Effector CD4-positive, alpha-beta T cell (primary cell): ENCODE data around the gene QSOX2.
A peak's percentile ranks its signal among the peaks of the same experiment; 100 is the strongest.
"Not testable (repeated sequence)": the region's sequence is repeated elsewhere in the genome, so short reads cannot be mapped to it uniquely, and the experiment has no call there.

Experiments
- DNase-seq: peaks from one replicate; pipeline ENCODE4 v3.0.0-alpha.2; 2020

The QSOX2 gene

DNA sequence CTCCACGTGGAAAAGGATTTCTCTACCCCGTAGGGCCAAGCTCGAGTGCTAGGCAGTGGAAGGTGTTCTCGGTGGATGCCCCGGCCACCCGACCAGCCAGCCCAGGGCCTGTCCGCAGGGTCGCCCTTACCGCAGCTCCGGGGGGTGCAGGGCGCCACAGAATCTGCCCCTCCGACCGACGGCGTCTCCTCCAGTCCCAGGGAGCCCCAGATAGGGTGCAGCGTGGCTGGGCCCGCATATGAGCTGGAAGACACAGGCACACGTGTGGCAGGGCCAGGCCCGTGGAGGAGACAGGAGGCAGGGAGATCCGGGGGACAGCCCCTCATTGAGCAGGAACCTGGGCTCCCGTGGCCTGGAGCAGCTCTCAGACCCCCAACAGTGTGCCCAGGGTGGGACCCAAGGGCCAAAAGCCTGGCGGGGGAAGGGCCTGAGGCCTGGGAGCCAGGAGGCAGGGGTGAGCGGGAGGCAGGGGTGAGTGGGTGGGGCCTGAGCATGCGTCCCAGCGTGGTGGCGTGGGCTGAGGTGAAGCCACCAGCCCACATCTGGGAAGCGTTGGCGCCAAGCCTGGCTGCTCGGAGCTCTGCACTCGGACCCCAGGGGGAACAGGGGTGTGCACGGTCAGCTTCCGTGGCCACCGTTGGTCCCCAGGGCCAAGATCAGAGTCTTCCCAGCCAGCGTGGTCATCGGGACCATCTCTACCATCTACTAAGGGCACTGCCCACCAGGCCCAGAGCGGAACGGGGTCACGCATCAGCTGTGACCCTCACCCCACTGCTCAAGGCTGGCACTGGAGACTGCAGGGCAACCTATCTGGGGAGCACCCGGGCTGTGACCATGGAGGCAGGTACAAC, 36.0 kb upstream of the QSOX2 start:
- no peak for DNase-seq

DNA sequence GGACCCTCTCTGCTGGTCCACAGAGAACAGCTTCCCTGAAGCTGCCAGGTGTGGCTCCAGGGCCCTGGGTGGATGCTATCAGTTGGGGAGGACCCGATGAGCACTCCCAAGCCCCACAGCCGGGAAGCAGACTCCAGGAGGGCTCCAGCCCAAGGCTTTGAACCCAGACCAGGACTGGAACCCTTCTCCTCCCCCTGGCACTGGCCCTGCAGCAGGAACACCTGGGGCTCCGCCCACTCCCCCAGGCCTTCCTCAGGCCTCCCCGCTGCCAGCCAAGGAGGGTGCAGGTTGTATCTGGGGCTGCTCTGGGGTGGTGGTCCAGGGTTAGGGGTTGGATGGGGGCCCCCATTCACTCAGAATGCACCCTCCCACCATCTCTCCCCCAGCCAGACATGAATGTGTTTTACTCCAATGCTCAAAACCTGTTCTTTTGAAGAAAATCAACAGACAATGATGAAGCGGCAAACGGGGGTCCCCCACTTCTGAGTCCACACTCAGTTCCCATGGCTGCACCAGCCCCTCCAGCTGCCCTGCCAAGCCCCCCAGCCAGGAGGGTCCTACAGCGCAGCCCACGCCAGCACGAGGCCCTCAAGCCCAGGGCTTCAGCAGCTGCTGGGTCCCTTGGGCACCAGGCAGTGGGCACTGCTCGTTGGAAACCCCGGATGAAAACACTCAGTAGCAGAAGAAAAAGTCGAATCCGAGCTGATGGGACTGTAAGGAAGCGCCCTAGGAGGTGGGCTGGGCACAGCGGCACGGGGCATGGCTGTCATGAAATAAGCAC, 35.1 kb upstream of the QSOX2 start:
- DNase-seq = no peak

GRCh38 chr9:136279471-136279870, 33.9 kb upstream of the QSOX2 start:
- DNase-seq = no peak

- DNase-seq = no peak
These were observed 33.3 kb upstream of the QSOX2 start for GRCh38 chr9:136278894-136279293.

DNA sequence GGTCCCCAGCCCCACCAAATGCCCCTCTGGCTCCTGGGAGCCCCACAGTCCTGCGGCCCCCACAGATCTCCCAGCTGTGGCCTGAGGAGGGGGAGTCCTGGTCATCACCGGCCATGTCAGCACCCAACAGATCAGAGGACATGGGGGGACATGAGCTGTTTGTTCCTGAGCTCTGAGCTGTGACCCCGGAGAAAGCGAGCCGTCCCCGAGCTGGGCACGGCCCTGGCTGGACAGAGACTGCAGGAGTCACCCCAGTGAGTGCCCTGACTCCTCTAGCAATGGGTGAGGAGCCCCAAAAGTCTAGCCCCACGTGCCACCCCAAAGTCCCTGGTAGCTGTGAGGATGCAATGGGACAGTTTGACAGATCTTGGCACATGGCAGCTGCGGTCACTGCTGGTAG, 32.6 kb upstream of the QSOX2 start:
- no peak for DNase-seq

DNA sequence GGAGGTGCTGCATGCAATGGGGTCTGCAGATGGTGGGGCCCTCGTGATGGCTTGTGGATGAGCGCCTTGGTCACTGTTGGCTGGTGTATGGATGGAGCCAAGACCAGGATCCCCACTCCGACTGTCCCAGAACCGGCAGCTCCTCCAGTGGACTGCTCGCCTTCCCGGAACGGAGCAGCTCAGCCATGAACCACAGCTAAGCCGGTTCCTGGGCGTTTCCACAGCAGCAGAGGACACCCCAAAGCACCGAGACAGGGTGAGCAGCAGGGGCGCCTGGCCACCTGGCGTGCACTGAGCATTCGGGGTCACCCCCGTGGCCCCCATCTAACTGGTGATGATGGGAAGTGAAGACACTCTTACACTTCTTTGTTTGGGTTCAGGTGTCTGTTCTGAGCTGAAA, 32.1 kb upstream of the QSOX2 start:
- no peak for DNase-seq

GRCh38 chr9:136276716-136277115, 31.1 kb upstream of the QSOX2 start:
- DNase-seq = no peak

DNA sequence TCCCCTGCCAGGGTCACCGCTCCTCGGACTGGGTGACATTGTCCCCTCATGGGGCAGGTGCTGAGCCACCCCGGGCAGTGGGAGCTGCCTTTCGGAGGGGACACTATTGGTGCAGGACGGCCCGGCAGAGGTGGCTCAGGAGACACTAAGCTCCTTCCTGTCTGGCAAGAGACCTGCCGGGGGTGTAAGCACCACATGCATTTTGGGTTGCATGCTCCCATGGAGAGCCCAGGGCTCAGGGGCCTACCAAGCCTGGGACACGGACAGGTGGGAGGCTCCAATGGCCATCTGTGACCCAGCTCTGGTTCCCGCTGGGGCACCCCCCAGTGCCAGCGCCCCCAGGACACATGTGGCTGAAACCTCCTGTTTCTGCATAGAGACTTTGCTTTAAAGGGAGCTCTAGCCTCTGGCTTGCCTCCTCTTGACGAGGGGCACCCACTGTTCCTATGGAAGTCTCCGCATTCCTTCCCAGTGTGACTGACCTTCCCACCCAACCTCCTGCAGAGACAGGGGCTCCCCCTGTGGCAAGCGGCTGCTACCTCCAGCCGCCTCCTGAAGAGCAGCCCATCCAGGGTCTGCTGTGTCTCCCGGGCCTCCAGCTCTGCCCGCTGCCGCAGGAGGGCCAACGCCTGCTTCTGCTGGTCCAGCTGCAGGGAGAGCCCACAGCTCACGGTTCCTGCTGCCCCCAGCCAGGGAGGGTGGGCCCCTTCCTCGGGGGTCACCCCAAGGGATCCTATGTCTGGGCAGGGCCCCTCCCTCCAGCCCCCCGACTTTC, 30.2 kb upstream of the QSOX2 start:
- no peak for DNase-seq

- no peak for DNase-seq
These were observed 29.4 kb upstream of the QSOX2 start for GRCh38 chr9:136274786-136275654.

- DNase-seq = no peak
These were observed 28.5 kb upstream of the QSOX2 start for GRCh38 chr9:136273921-136274785.

- no peak for DNase-seq
These were observed 27.7 kb upstream of the QSOX2 start for GRCh38 chr9:136273244-136273865.

GRCh38 chr9:136270173-136270705, 24.6 kb upstream of the QSOX2 start:
- DNase-seq = no peak

DNA sequence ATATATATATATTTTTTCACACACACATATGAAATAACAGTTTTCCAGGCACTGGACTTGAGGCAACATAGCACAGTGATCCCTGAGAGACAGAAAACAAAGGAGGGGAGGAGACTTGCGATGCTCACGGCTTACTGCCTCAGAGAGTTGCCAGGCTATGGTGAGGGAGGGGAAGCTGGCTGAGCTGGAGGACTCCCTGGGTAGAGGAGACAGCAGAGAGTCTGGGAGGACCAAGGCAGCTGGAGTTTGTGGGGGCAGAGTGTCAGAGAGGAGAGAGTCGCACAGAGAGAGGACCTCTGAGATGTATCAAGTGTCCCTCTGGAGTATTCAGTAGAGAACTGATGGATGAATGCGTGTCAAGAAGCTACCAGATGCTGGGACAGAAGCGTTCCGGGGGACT, 23.1 kb upstream of the QSOX2 start:
- no peak for DNase-seq

DNA sequence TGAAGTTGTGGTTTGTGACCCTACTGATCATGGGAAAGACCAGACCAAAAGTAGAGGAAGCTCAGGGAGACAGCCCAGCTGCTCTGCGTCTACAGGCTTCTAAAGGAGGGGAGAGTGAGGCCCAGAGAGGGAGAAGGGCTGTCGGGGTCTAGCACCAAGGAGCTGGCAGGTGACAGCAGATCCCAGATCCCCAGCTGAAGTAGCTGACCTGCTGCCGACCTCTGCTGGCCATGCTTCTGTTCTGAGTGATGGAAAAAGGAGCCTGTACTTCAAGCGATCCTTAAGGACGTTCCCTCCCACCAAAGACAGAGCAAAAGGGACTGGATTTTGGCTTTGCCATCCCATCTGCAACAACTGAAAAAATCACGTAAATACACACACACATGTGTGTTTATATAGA, 22.7 kb upstream of the QSOX2 start:
- DNase-seq = no peak

DNA sequence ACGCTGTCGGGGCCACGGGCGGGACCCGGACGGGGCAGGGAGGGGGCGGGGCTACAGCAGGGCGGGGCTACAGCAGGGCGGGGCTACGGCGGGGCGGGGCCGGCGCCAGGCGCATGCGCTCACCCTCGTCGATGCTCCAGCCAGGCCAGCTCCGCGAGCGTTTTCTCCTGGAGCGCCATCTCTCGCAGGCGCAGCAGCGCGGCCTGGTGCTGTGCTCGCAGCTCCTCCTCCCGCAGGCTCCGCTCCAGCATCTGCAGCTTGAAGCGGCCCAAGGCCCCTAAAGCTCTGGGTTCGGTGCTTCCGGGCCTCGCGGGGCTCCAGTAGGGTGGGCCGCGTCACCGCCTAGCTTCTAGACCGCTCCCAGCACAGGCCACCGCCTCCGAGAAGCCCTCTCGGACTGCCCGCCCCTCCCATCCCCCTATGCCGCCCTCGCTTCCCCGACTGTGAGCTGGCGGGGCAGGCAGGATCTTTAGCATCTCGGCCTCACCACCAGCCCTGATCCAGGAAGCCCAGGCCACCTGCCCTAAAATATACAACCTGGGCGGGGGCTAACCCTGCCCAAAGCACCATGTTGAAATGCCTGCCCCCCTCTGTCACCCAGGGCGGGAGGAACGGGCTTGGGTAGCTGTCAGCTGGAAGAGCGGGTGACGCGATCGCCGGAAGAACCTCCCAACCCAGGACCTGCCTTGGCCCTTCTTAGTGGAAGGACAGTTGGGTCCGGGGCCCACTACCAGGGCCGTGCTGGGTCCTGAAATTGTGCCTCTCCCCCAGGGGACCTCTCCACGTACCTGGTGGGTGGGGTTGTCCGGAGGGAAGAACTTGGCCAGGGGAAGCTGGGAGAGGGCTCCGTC, 21.9 kb upstream of the QSOX2 start:
- DNase-seq = peak; percentile 78

- not testable (repeated sequence) for DNase-seq
These were observed 21.0 kb upstream of the QSOX2 start for GRCh38 chr9:136266641-136267040.

GRCh38 chr9:136265561-136266355, 20.1 kb upstream of the QSOX2 start:
- no peak for DNase-seq
